ENCODE measurements around the gene CAPN11. TPM values are rescaled to one million over a fixed set of nuclear protein-coding genes. Genes with fewer than 3 reads are reported as not detected.

CAPN11 gene
- total RNA-seq, 1 experiment from 2014 or later = 0.28 TPM

- TF ChIP-seq, protein P1, sequence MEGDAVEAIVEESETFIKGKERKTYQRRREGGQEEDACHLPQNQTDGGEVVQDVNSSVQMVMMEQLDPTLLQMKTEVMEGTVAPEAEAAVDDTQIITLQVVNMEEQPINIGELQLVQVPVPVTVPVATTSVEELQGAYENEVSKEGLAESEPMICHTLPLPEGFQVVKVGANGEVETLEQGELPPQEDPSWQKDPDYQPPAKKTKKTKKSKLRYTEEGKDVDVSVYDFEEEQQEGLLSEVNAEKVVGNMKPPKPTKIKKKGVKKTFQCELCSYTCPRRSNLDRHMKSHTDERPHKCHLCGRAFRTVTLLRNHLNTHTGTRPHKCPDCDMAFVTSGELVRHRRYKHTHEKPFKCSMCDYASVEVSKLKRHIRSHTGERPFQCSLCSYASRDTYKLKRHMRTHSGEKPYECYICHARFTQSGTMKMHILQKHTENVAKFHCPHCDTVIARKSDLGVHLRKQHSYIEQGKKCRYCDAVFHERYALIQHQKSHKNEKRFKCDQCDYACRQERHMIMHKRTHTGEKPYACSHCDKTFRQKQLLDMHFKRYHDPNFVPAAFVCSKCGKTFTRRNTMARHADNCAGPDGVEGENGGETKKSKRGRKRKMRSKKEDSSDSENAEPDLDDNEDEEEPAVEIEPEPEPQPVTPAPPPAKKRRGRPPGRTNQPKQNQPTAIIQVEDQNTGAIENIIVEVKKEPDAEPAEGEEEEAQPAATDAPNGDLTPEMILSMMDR (conservative IDR thresholded peaks at IDR 0.05) = no peak
- Histone ChIP-seq H3T11ph (ENCODE audit: low read length) (no peak overlapping the region), H3K23me2 (ENCODE audit: insufficient read length, low read depth, low read length, poor library complexity, severe bottlenecking) (no peaks in the 10 kb centered on the region), H3K4me1 (ENCODE audit: insufficient read depth, low read length) (peaks cover 2% of the 10 kb centered on the region; the same call in 1 of the 2 replicates), H3K79me1 (ENCODE audit: insufficient read depth, low read depth, low read length, poor library complexity, severe bottlenecking) (no peaks in the 10 kb centered on the region), H4K91ac (ENCODE audit: insufficient read length, low read depth, low read length) (no peak overlapping the region), H3K4me2 (ENCODE audit: insufficient read depth, insufficient read length, low read length) (no peak overlapping the region), H2BK5ac (ENCODE audit: insufficient read length, low read length) (no peak overlapping the region), H4K20me1 (ENCODE audit: control insufficient read depth, insufficient read depth, insufficient read length) (peaks cover 3% of the 10 kb centered on the region), H2BK120ac (ENCODE audit: low read depth, low read length, poor library complexity, severe bottlenecking) (no peak overlapping the region), H4K8ac (replicated peaks; ENCODE audit: insufficient read length, low read depth, low read length) (no peak overlapping the region), H3K27me3 (ENCODE audit: insufficient read depth, low read length) (no peaks in the 10 kb centered on the region), H2BK12ac (ENCODE audit: insufficient read length, low read depth, low read length) (no peak overlapping the region), H3K56ac (ENCODE audit: insufficient read length, low read depth, low read length) (no peak overlapping the region), H3K9ac (ENCODE audit: extremely low read depth, insufficient read length, low read length) (no peak overlapping the region), H2BK20ac (ENCODE audit: low read depth, low read length, poor library complexity, severe bottlenecking) (no peak overlapping the region), H3K4ac (ENCODE audit: low read depth, low read length) (no peak overlapping the region), H3K9me3 (ENCODE audit: control insufficient read depth, low read depth, low read length) (no peaks in the 10 kb centered on the region), H3K79me2 (ENCODE audit: insufficient read depth, low read length) (no peaks in the 10 kb centered on the region), H3K14ac (ENCODE audit: insufficient read depth, low read length) (no peak overlapping the region; the same call in 1 of the 2 replicates), H2BK15ac (ENCODE audit: low read depth, low read length) (no peak overlapping the region), H3K23ac (ENCODE audit: insufficient read length, low read depth, low read length) (no peak overlapping the region), H3K27ac (ENCODE audit: insufficient read length, low read depth, low read length) (no peak overlapping the region), H2AK5ac (ENCODE audit: insufficient read length, low read length) (no peak overlapping the region), H4K5ac (ENCODE audit: insufficient read length, low read depth, low read length) (no peak overlapping the region), H3K18ac (ENCODE audit: insufficient read length, low read depth, low read length) (no peak overlapping the region), H2AFZ (ENCODE audit: low read length) (no peak overlapping the region)
- no CpG with 5 or more reads among the region's 15 CpGs for WGBS (ENCODE audit: extremely low coverage, insufficient read length, low lambda C conversion rate)
- no peak overlapping the region for H3K27ac Mint-ChIP-seq
- H3K4me1 Mint-ChIP-seq = peaks cover 10 to 19% of the 10 kb centered on the region in 2 experiments
- H3K9me3 Mint-ChIP-seq = no peaks in the 10 kb centered on the region
- DNase-seq = no peak
- no peaks in the 10 kb centered on the region; a peak in 1 of 7 replicates for H3K36me3 Mint-ChIP-seq (ENCODE audit: insufficient read depth in 1 of 3, low read depth in 3 of 3)
- peaks cover 1% of the 10 kb centered on the region for H3K27me3 Mint-ChIP-seq (ENCODE audit: low read depth)
- H3K4me3 Mint-ChIP-seq = no peak overlapping the region
Observed at GRCh38 chr6:44176130-44176761, 17.6 kb downstream of the CAPN11 start.

Data from H9 (cell line).